ENCODE data around the gene C1QTNF8.

DNA sequence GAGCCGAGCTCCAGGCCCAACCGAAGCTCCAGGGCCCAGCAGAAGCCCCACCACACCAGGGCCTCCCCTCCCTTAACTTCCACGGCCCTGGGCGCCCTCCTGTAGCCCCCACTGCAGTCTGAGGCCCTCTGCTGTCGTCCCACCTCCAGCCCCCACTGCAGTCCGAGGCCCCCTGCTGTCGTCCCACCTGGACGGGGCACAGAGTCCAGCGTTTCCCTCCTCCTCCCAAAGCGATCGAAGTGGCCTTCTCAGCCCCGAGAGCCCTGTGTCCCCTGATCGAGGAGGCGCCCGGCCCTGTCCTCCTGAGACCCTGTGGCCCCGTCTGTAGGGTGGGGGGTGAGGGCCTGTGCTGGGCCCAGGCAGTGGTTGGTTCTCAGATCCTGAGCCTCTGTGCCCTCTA is 31.1 kb upstream of the C1QTNF8 start:
- TF ChIP-seq POLR2A (IDR thresholded peaks at IDR 0.05; ENCODE audit: low read depth, low read length) (no peak), POLR2AphosphoS5 (IDR thresholded peaks at IDR 0.05; ENCODE audit: low read depth, low read length) (no peak)

All from GM12892 (cell line).